Measurements from ENCODE around the gene TMEM179.

Gene TMEM179

DNA sequence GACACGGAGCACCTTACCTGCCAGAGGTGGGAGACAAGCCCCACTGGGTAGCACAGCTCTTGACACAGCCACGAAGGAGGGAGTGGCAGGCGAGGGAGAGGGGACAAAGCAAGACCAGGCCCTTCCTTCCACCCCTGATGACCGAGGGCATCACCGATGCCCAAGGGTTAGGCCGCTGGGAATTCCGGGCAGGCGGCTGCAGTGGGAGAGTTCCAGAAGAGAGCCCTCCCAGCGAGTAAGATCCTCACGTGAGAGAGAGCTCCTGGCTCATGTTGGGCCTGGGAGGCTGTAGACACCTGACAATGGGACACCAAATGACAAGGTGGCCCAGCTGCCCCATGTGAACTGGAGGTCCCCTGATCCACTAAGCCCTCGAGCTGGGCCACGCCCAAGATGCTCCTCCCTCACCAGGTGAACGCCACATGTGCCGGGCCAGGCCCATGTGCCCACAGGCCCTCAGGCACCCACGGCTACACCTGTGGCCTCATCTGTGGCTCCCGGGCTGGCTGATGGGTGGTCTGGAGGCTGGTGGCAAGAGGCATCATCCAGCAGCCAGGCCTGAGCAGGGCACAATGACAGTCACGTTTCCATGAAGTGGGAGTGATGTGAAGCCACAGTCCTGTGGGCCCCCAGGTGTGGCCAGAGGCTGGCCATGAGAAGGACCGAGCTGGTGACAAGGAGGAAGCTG is 57.1 kb downstream of the TMEM179 start:
- DNase-seq (ENCODE audit: low read depth in 2 of 3, low spot score in 2 of 3): no peak

DNA sequence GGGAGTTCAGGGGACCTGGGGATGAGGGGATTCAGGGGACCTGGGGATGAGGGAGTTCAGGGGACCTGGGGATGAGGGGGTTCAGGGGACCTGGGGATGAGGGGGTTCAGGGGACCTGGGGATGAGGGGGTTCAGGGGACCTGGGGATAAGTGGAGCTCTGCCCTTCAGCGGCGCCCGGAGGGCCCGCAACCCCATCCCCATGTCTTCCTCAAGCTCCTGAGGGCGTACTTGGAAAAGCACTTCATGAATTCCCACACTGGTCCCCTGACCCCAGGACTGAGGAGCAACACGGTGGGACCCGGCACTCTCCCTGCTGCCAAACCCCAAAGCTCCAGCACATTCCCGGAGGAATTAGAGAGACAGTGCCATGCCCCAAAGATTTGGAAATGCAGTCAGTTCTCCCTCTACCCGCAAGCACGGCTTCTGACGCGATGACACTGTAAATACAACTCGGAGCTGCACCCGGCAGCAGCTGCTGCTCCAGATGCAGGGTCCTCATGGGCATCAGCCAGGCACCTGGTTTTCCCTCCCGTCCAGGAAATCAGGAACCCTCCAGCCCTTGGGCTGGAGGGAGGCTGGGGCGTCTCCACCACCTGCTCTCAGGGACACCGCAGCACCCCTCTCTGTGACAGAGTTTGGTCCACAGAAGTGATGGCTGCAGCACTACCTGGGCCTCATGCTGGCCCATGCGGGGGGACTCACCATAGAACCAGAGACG is 57.8 kb downstream of the TMEM179 start:
- DNase-seq (ENCODE audit: low read depth in 2 of 3, low spot score in 2 of 3): no peak

DNA sequence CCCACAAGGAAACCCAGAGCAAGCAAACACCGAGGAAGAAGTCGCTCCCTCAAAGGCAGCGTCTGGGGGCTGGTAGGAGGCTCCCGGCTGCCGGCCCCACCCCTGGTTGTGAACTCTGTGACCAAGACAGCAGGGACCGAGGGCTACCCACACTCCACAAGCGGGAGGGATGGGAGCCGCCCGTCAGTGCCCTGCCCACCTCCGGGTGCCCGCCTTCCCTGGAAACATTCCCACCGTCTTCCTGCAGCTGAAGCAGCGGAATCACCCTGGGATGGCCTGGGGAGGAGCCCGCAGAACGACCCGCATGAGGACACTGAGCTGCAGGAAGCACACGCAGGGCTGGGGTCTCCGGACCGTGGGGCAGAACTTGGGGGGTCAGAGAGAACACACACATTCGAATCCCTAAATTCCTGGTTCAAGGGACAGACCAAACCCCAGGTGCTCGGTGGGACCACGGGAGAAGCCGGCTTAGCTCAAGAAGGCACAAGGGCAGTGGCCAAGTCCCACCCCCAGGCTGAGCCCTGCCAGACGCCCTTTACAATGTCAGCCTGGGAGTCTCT is 58.5 kb downstream of the TMEM179 start:
- DNase-seq (ENCODE audit: low read depth in 2 of 3, low spot score in 2 of 3): no peak

DNA sequence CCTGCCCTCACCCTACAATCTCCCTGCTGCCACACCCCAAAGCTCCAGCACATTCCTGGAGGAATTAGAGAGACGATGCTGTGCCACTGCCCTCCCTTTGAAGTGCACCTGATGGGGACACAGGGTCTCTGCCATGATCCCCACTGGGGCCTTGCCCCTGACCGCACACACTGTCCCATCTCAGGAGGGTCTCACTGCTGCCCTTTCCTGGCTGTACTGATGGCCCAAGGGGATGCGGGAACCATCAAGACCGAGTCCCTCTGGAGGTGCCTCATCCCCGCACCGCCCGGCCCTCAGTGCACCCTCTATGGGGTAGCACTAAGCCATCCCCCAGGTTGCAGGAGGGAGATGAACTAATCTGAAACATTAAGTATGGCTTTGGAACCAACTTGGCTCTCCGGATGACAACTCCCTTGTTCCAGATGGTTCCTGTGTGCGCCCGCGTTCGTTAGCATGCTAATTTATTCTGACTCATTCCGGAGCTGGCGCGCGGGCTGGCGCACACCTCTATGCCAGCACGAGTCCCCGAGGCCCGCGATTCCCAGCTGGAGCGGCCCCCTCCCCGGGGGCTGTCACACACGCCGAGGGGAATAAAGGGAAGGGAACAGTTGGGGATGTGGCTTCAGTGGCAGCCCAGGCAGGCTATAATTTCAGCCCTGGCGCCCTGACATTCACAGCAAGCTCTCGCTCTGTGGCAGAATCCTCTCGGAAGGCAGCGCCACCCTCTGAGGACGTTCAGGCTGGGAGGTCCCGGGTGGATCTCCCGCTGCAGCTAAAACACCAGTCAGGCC is 59.2 kb downstream of the TMEM179 start:
- DNase-seq (ENCODE audit: low read depth in 2 of 3, low spot score in 2 of 3): no peak

DNA sequence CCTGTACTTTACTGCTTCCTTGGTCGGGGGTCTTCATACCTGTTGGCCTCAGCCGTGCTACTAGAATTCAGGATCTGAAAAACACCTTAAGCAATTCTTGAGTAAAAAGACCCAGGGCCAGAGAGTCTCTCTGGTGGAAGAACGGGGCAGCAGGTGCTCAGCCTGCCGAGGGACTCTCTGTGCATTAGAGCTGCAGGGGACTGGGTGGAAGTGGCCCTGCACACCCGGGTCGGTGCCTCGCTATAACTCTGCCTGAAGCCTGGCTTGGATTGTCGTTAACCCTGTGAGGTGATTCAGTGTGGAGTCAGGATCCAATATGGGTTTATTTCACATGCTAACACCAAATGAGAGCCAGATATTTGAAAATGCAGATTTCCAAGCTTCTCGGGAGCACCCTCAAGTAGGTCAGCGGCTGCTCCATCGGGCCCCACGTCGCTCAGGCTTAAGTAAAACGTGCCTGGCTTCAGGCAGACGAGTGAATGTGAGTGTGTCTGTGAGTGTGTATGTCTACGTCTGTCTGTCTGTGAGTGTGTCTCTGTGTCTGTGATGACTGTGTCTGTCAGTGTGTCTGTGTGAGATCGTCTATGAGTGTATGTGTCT is 60.1 kb downstream of the TMEM179 start:
- DNase-seq (ENCODE audit: low read depth in 2 of 3, low spot score in 2 of 3): no peak

DNA sequence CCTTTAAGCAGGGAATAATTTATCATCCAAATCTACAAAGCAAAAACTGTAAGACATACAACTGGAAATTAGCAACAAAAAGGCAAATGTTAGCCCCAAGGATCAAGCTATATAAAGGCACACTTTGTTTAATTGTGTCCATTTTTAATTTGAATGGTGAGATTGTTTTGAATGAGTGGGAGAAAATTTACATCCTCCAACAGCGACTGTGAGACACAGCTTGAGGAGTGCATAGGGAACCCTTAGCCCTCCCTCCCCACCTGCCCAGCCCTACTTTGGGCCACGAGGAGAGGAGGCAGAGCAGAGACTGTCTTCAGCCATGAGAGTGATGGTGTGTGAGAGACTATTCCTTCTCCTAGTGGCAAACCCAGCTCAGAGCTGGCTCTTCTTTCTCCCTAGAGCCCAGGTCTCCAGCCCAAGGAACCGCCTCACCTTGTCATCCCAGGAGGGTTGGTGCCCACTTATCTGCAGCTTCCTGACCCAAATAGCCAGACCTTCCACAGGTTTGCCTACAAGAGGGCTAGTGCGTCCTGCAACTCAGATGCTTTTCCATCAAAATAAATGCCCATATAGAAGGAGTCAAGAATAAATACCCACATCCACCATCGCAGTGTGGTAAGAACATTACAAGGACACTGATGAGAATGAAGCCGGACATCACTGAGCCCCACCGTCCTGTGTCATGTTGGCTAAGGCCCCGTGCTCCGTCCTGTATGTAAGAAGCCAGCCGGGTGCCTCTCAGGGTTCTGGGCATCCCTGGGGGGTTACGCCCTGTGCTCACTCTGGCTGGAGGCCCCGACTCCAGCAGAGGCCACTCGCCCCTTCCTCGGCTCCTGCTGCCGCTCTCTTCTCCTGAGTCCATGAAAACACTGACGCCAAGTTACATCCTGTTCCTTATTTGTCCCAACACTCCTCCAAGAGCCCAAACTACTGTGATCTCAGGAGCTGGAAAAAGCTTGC is 61.4 kb downstream of the TMEM179 start:
- no peak for DNase-seq (ENCODE audit: low read depth in 2 of 3, low spot score in 2 of 3)

DNA sequence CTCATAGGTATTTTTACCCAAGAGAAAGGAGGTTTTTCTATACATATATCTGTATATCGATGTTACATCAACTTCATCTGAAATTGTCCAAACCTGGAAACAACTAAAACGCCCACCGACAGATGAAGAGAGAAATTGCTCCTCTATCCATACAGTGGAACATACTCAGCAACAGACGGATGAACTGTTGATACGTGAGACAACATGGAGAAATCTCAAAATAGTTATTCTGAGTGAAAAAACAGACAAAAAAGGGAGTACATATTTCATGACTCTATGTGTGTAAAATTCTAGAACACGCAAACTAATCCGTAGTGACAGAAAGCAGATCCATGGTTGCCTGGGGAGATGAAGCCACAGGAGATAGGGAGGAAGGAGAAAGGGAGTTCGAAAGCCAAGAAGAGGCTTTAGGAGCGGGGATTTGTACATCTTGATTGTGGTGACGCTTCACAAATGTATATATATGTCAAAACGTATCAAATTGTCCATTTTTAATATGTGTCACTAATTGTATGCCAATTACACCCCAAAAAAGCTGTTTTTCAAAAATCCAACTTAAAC is 62.6 kb downstream of the TMEM179 start:
- DNase-seq (ENCODE audit: low read depth in 2 of 3, low spot score in 2 of 3): no peak
